GM12878 (cell line): ENCODE results near the gene SPRY1. TPM values are rescaled to one million over a fixed set of nuclear protein-coding genes. Genes with fewer than 3 reads are reported as not detected.

ENCODE experiments used
- ATAC-seq: fragments of 200-7000 bp; cut with Tn5 transposase; 3 replicates; pipeline ENCODE4 v1.9.1; 2020; ENCODE audit warnings: mild to moderate bottlenecking, moderate library complexity
- BruUV-seq: library from RNA; stranded (reverse); fragments of 400-500 nt; replicated peaks from 2 replicates; lab custom pipeline; 2021; lab: Mats Ljungman, UMichigan
- CTCF ChIA-PET: fragments of 300-600 bp; sonication (Branson Sonifier 250); formaldehyde crosslinking; extraction: SDS; loops from one replicate; lab custom pipeline; 2021; ENCODE audit warnings: inconsistent platforms; lab: Yijun Ruan, JAX
- POLR2A ChIA-PET: fragments of 350-600 bp; formaldehyde crosslinking; extraction: SDS; loops from one replicate; lab custom pipeline; 2021; ENCODE audit warnings: inconsistent platforms; lab: Charles Lee
- RAD21 ChIA-PET: fragments of 300-600 bp; sonication (Branson Sonifier 250); formaldehyde crosslinking; loops from one replicate; lab custom pipeline; 2023; ENCODE audit warnings: antibody characterized with exemption; ENCODE audit not compliant: unreplicated experiment; lab: Charles Lee
- SMC1A ChIA-PET: fragments of 300-600 bp; sonication (Branson Sonifier 250); formaldehyde crosslinking; loops from one replicate; lab custom pipeline; 2023; ENCODE audit not compliant: unreplicated experiment, uncharacterized antibody; lab: Charles Lee
- DNase-seq: peaks from one replicate; pipeline ENCODE4 v3.0.0-alpha.2; 2011; ENCODE audit warnings: low read depth, low spot score
- FAIRE-seq: peaks from 3 replicates; lab custom pipeline; 2011; peaks lifted over from hg19 to GRCh38; lab: Jason Lieb, UNC
- H2AFZ ChIP-seq: 2 replicates; pipeline ENCODE4 v1.6.0; 2011; ENCODE audit warnings: low read depth, low read length, control low read depth; ENCODE audit not compliant: control insufficient read depth
- H3K27ac ChIP-seq: 2 replicates; pipeline ENCODE4 v1.5.1; 2011; ENCODE audit warnings: control low read depth; ENCODE audit not compliant: control insufficient read depth, insufficient read depth
- H3K27me3 ChIP-seq, 2 experiments: replicated peaks in 1 of 2; 2 replicates each; pipeline versions ENCODE4 v1.6.0 to v1.6.1; 2011; ENCODE audit warnings: low read length in 1 of 2; ENCODE audit not compliant: control insufficient read depth in 2 of 2, insufficient read depth in 2 of 2
- H3K36me3 ChIP-seq, 2 experiments: 2 replicates each; pipeline ENCODE4 v1.5.1; 2011; ENCODE audit warnings: low read length in 1 of 2; ENCODE audit not compliant: control insufficient read depth in 2 of 2, insufficient read depth in 2 of 2
- H3K4me1 ChIP-seq: 2 replicates; pipeline ENCODE4 v1.6.1; 2011; ENCODE audit warnings: mild to moderate bottlenecking, low read length, moderate library complexity, mixed read lengths; ENCODE audit not compliant: control insufficient read depth, insufficient read depth
- H3K4me2 ChIP-seq: 2 replicates; pipeline ENCODE4 v1.6.0; 2011; ENCODE audit warnings: control low read depth; ENCODE audit not compliant: control insufficient read depth, insufficient read depth
- H3K4me3 ChIP-seq: fragments of 200-600 bp; sonication (generic); 2 replicates; pipeline ENCODE4 v1.5.1; 2016
- H3K79me2 ChIP-seq: 2 replicates; pipeline ENCODE4 v1.6.0; 2011; ENCODE audit warnings: low read length; ENCODE audit not compliant: control insufficient read depth, insufficient read depth
- H3K9ac ChIP-seq: 2 replicates; pipeline ENCODE4 v1.8.0; 2011; ENCODE audit warnings: low read length, control low read depth, mixed read lengths; ENCODE audit not compliant: control insufficient read depth, insufficient read depth
- H3K9me3 ChIP-seq: replicated peaks from 3 replicates; pipeline ENCODE4 v1.5.1; 2011; ENCODE audit warnings: mild to moderate bottlenecking, low read length; ENCODE audit not compliant: control insufficient read depth, insufficient read depth
- H4K20me1 ChIP-seq: 2 replicates; pipeline ENCODE4 v1.6.0; 2011; ENCODE audit not compliant: control insufficient read depth, insufficient read depth
- BCLAF1 ChIP-seq: fragments of 450-650 bp; IDR thresholded peaks from 2 replicates; pipeline ENCODE4 v1.6.1; 2017; ENCODE audit warnings: antibody characterized with exemption, mild to moderate bottlenecking, moderate library complexity
- BRCA1 ChIP-seq: IDR thresholded peaks from 2 replicates; pipeline ENCODE4 v1.6.1; 2011; ENCODE audit warnings: low read depth, low read length, improper control_type of control experiment
- CHD1 ChIP-seq: IDR thresholded peaks from 2 replicates; pipeline ENCODE4 v1.6.1; 2012; ENCODE audit warnings: low read depth, low read length, improper control_type of control experiment
- HDAC6 ChIP-seq: fragments of 200-600 bp; sonication (generic); IDR thresholded peaks from one replicate; pipeline ENCODE4 v1.8.0; 2017; ENCODE audit warnings: antibody characterized with exemption; ENCODE audit not compliant: unreplicated experiment
- IKZF1 ChIP-seq: fragments of 450-650 bp; conservative IDR thresholded peaks from 2 replicates; pipeline ENCODE4 v1.6.1; 2017; ENCODE audit warnings: antibody characterized with exemption, mild to moderate bottlenecking
- IRF4 ChIP-seq: IDR thresholded peaks from 2 replicates; pipeline ENCODE4 v1.6.1; 2011; ENCODE audit warnings: low read depth, low read length
- NFIC ChIP-seq: IDR thresholded peaks from 2 replicates; pipeline ENCODE4 v1.6.1; 2012; ENCODE audit warnings: low read depth, mild to moderate bottlenecking, inconsistent platforms, low read length, moderate library complexity
- PRDM15 ChIP-seq: fragments of 450-650 bp; formaldehyde crosslinking; IDR thresholded peaks from 2 replicates; pipeline ENCODE4 v1.4.0; 2020; ENCODE audit warnings: mild to moderate bottlenecking, moderate library complexity
- SPI1 ChIP-seq: IDR thresholded peaks from 2 replicates; pipeline ENCODE4 v1.6.1; 2011; ENCODE audit warnings: low read depth, mild to moderate bottlenecking, low read length, moderate library complexity, borderline replicate concordance; ENCODE audit not compliant: insufficient read depth
- TARDBP ChIP-seq: IDR thresholded peaks from 2 replicates; pipeline ENCODE4 v1.6.1; 2016; ENCODE audit warnings: borderline replicate concordance
- ZBED1 ChIP-seq: IDR thresholded peaks from 2 replicates; pipeline ENCODE4 v1.6.1; 2016; ENCODE audit warnings: borderline replicate concordance
- whole genome bisulfite sequencing: methylation state at CpG from one replicate; pipeline ENCODE4 v1.1.6; 2016; ENCODE audit warnings: low lambda C conversion rate; ENCODE audit not compliant: insufficient replicate concordance, insufficient coverage; ENCODE audit errors: missing lambda C conversion rate; 5-methylcytosine and 5-hydroxymethylcytosine counted together
- in situ Hi-C: fragments of 300-500 bp; cut with MboI; formaldehyde crosslinking; loops from 9 replicates; pipeline ENCODE4 v1.14.3; 2018; ENCODE audit warnings: mixed read lengths
- intact Hi-C: fragments of 100-400 bp; cut with micrococcal nuclease; formaldehyde crosslinking; loops from one replicate; pipeline ENCODE4 v1.14.2; 2022; ENCODE audit not compliant: unreplicated experiment
- polyA plus RNA-seq, 11 experiments: library from polyadenylated mRNA; depleted of rRNA in 4 of 11; unstranded in 6 of 11; stranded (reverse) in 5 of 11; fragments of >200 nt; fragmentation: Nextera tagmentation in 4 of 11; fragmentation: Illumina TruSeq in 1 of 11; extraction: Ambion mirVana in 4 of 11; extraction: Trizol in 1 of 11; gene quantifications; 1 replicate in 1 of 11; 2 replicates in 10 of 11; pipeline versions ENCODE4 v1.2.1 to v1.2.3, GENCODE V29; 2011 to 2016; ENCODE audit warnings: inconsistent platforms in 2 of 11, missing spikeins in 2 of 11, low read depth in 1 of 11
- total RNA-seq, 4 experiments: library from RNA; depleted of rRNA in 3 of 4; stranded (reverse); fragments of >200 nt in 3 of 4; fragmentation: Illumina TruSeq in 1 of 4; extraction: Trizol in 1 of 4; gene quantifications; 2 replicates each; pipeline versions ENCODE4 v1.2.1 to v1.2.3, GENCODE V29; 2013 to 2021
- TF ChIP-seq, protein P1 (sequence below): IDR thresholded peaks from 2 replicates; pipeline ENCODE4 v1.6.1; 2011; ENCODE audit warnings: low read depth, mild to moderate bottlenecking, low read length, moderate library complexity, borderline replicate concordance; ENCODE audit errors: extremely low read depth

Gene SPRY1
- total and polyA plus RNA-seq, 10 of the 15 experiments (the other 5 are each of a cell fraction or from before 2014, with no cell fraction given): 0.05 to 5.7 (median 0.23) TPM; not detected in 2

DNA sequence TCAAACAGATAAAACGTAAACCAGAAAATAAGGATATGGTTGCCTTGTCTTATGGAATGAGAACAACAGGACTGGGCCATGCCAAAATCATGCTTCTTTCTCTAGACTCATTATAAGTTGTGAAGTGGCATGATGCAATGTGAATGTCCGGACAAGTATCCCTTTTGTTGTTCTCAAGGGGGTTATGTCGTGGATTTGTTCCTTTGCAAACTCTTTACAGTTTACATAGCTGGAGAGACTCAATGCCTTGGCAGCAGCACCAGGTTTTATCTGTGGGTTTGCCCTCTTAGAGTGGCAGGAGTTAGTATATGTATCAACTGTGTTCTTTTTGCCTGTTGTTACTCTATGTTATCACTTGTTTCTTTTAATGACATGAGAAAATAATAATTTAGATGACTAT lies 41.4 kb downstream of the SPRY1 start:
- no peak overlapping the region for H3K4me3 ChIP-seq
- WGBS: 47% methylated on average over 3 of the region's 3 CpGs
- in situ Hi-C loops: no loop called here
- intact Hi-C loops: no loop called here
- H2AFZ ChIP-seq: no peak overlapping the region
- H3K27me3 ChIP-seq: no peaks in the 10 kb centered on the region
- no peaks in the 10 kb centered on the region for H4K20me1 ChIP-seq
- ChIA-PET SMC1A (interaction anchor here (0.7 to 3.1 kb wide), 5 partner anchors 13 to 41 kb away, joined by 3 to 8 read pairs (median 3); no protein-coding TSS in a partner anchor), POLR2A (no interaction called here), CTCF (no interaction called here), RAD21 (no interaction called here)
- no peaks in the 10 kb centered on the region for H3K4me1 ChIP-seq
- H3K9me3 ChIP-seq: no peaks in the 10 kb centered on the region
- DNase-seq (no peak), FAIRE-seq (no peak), ATAC-seq (no peak)
- TF ChIP-seq NFIC (no peak), TARDBP (no peak), SPI1 (no peak), IRF4 (no peak), ZBED1 (no peak), BCLAF1 (no peak), PRDM15 (CRISPR knock-in tag) (no peak), IKZF1 (no peak), BRCA1 (no peak), HDAC6 (no peak), CHD1 (no peak)
- TF ChIP-seq, protein P1, sequence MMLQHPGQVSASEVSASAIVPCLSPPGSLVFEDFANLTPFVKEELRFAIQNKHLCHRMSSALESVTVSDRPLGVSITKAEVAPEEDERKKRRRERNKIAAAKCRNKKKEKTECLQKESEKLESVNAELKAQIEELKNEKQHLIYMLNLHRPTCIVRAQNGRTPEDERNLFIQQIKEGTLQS: no peak
- no peaks in the 10 kb centered on the region for H3K79me2 ChIP-seq
- no peaks in the 10 kb centered on the region for H3K36me3 ChIP-seq
- no TSS peak for BruUV-seq
- H3K27ac ChIP-seq: no peak overlapping the region
- H3K9ac ChIP-seq: no peak overlapping the region
- H3K4me2 ChIP-seq: no peak overlapping the region
